DOHH2 (cell line): ENCODE measurements around the gene KCTD16.

ENCODE experiments used
- H3F3A ChIP-seq: fragments of 200-600 bp; sonication (generic), shearing (Covaris generic); 2 replicates; pipeline ENCODE4 v1.6.0; 2016; ENCODE audit warnings: antibody characterized with exemption, mild to moderate bottlenecking; ENCODE audit not compliant: control insufficient read depth, insufficient read depth
- H3K27ac ChIP-seq: fragments of 200-600 bp; sonication (generic); 2 replicates; pipeline ENCODE4 v1.5.1; 2014; ENCODE audit warnings: low read depth, mild to moderate bottlenecking, low read length, moderate library complexity
- H3K27me3 ChIP-seq: fragments of 200-600 bp; sonication (generic); 2 replicates; pipeline ENCODE4 v1.6.1; 2014; ENCODE audit warnings: mild to moderate bottlenecking, low read length, mixed read lengths; ENCODE audit not compliant: control insufficient read depth
- H3K36me3 ChIP-seq: fragments of 200-600 bp; sonication (generic); 2 replicates; pipeline ENCODE4 v1.6.1; 2014; ENCODE audit warnings: mild to moderate bottlenecking, low read length, moderate library complexity, mixed read lengths; ENCODE audit not compliant: control insufficient read depth
- H3K4me1 ChIP-seq: fragments of 200-600 bp; sonication (generic); 2 replicates; pipeline ENCODE4 v1.6.1; 2014; ENCODE audit warnings: mild to moderate bottlenecking, low read length, mixed read lengths; ENCODE audit not compliant: control insufficient read depth
- H3K4me2 ChIP-seq: fragments of 200-600 bp; sonication (generic); 2 replicates; pipeline ENCODE4 v1.6.0; 2014; ENCODE audit warnings: mild to moderate bottlenecking, low read length, moderate library complexity
- H3K4me3 ChIP-seq: fragments of 200-600 bp; sonication (generic); 2 replicates; pipeline ENCODE4 v1.5.1; 2014; ENCODE audit warnings: mild to moderate bottlenecking, low read length, mixed read lengths
- H3K79me2 ChIP-seq: fragments of 200-600 bp; sonication (generic); 2 replicates; pipeline ENCODE4 v1.6.1; 2014; ENCODE audit warnings: mild to moderate bottlenecking, low read length, mixed read lengths; ENCODE audit not compliant: control insufficient read depth
- H3K9me2 ChIP-seq: fragments of 200-600 bp; sonication (generic); replicated peaks from 2 replicates; pipeline ENCODE4 v1.6.1; 2014; ENCODE audit warnings: mild to moderate bottlenecking, low read length, mixed read lengths; ENCODE audit not compliant: control insufficient read depth
- H3K9me3 ChIP-seq: fragments of 200-600 bp; sonication (generic); 2 replicates; pipeline ENCODE4 v1.6.1; 2014; ENCODE audit warnings: antibody characterized with exemption, low read length, mixed read lengths; ENCODE audit not compliant: control insufficient read depth, insufficient read depth
- H4K20me1 ChIP-seq: fragments of 200-600 bp; sonication (generic); 2 replicates; pipeline ENCODE4 v1.6.0; 2014; ENCODE audit warnings: low read depth, mild to moderate bottlenecking, antibody characterized with exemption, low read length, moderate library complexity; ENCODE audit not compliant: control insufficient read depth, insufficient read depth
- EZH2phosphoT487 ChIP-seq: fragments of 200-600 bp; sonication (generic); IDR thresholded peaks from 2 replicates; pipeline ENCODE4 v1.6.1; 2017; ENCODE audit warnings: borderline replicate concordance, mild to moderate bottlenecking, antibody characterized with exemption, low read length, moderate library complexity, mixed read lengths
- TF ChIP-seq, protein P1 (sequence below): fragments of 200-600 bp; sonication (generic); IDR thresholded peaks from one replicate; pipeline ENCODE4 v1.5.1; 2014; ENCODE audit warnings: antibody characterized with exemption, mild to moderate bottlenecking, low read depth, low read length; ENCODE audit not compliant: poor library complexity, severe bottlenecking

The KCTD16 gene

DNA sequence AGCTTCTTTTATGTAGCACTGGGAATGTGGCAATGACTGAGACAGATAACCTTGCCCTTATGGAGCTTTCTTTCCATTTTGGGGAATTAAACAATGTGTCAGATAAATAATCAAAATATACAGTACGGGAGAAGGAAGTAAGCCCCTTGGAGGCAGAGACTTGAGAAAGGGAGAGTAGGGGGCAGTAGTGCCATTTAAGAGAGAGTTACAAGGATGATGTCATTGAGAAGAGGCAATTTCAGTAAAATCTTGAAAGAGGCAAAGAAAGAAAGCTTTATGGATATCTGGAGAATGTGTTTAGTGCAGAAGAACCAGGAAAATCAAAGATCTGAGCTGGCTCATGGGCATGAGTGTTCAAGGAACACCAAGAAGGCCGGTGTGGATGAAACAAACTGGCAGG lies 77.3 kb downstream of the KCTD16 start:
- Histone ChIP-seq H3K36me3 (no peaks in the 10 kb centered on the region), H3K9me3 (no peaks in the 10 kb centered on the region), H3K27me3 (peaks cover 5% of the 10 kb centered on the region; the same call in 1 of the 2 replicates), H4K20me1 (no peaks in the 10 kb centered on the region), H3K27ac (no peak overlapping the region), H3K4me3 (no peak overlapping the region), H3F3A (no peaks in the 10 kb centered on the region), H3K4me2 (no peak overlapping the region), H3K9me2 (no peaks in the 10 kb centered on the region), H3K4me1 (no peaks in the 10 kb centered on the region), H3K79me2 (no peaks in the 10 kb centered on the region)
- no peak for TF ChIP-seq EZH2phosphoT487
- TF ChIP-seq, protein P1, sequence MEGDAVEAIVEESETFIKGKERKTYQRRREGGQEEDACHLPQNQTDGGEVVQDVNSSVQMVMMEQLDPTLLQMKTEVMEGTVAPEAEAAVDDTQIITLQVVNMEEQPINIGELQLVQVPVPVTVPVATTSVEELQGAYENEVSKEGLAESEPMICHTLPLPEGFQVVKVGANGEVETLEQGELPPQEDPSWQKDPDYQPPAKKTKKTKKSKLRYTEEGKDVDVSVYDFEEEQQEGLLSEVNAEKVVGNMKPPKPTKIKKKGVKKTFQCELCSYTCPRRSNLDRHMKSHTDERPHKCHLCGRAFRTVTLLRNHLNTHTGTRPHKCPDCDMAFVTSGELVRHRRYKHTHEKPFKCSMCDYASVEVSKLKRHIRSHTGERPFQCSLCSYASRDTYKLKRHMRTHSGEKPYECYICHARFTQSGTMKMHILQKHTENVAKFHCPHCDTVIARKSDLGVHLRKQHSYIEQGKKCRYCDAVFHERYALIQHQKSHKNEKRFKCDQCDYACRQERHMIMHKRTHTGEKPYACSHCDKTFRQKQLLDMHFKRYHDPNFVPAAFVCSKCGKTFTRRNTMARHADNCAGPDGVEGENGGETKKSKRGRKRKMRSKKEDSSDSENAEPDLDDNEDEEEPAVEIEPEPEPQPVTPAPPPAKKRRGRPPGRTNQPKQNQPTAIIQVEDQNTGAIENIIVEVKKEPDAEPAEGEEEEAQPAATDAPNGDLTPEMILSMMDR: no peak

DNA sequence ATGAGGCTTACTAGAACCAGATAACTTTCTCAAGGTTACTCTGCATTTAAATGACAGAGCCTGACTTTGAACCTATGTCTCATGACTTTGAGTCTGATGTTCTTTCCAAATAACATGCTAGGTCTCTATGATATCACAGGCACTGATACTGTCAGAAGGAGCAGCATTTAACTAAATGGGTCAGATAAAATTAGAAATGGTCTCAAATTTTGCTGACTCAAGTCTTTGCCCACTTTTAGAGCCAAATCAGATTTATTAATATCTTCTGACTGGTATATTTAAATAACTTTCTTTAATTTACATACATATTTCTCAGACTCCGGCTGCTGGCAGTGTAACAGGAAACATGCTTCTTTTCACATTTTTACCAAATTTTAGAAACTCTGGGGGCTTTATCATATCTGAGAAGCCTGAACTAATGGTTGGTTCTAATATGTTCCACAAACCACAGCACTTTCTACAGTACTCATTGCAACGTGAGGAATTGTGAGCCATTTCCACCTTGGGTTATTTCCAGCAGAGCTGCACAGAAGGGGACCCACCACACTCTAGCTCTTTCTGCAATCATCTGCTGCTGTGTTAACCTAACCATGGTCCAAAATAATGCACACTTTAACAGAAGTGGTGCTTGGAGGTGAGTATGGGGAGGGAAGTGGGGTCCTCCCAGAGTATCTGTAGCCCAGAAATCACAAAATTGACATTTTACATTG lies 79.2 kb downstream of the KCTD16 start:
- Histone ChIP-seq H3K9me2 (no peaks in the 10 kb centered on the region), H3K9me3 (no peaks in the 10 kb centered on the region), H4K20me1 (no peaks in the 10 kb centered on the region), H3K27me3 (peaks cover 5% of the 10 kb centered on the region; the same call in 1 of the 2 replicates), H3K4me2 (no peak overlapping the region), H3K27ac (no peak overlapping the region), H3K4me1 (no peaks in the 10 kb centered on the region), H3K4me3 (no peak overlapping the region), H3F3A (no peaks in the 10 kb centered on the region), H3K36me3 (no peaks in the 10 kb centered on the region), H3K79me2 (no peaks in the 10 kb centered on the region)
- TF ChIP-seq, protein P1: no peak
- no peak for TF ChIP-seq EZH2phosphoT487

DNA sequence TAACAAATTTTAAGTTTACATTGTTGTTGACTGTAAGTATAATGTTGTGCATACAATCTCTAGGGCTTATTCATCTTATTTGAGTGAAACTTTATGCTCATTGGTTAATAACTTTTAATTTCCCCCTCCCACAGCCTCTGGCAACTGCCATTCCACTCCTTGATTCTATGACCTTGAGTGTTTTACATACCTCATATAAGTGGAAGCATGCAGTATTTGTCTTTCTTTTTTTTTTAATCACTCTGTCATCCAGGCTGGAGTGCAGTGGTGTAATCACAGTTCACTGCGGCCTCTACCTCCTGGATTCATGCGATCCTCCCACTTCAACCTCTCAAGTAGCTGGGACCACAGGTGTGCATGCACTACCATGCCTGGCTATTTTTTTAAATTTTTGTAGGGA lies 83.9 kb downstream of the KCTD16 start:
- Histone ChIP-seq H3K79me2 (no peaks in the 10 kb centered on the region), H3K27me3 (peaks cover 5% of the 10 kb centered on the region; the same call in 1 of the 2 replicates), H4K20me1 (no peaks in the 10 kb centered on the region), H3K9me3 (no peaks in the 10 kb centered on the region), H3K4me1 (no peaks in the 10 kb centered on the region), H3K36me3 (no peaks in the 10 kb centered on the region), H3K9me2 (no peaks in the 10 kb centered on the region), H3F3A (no peaks in the 10 kb centered on the region), H3K4me2 (no peak overlapping the region), H3K4me3 (no peak overlapping the region), H3K27ac (no peak overlapping the region)
- TF ChIP-seq, protein P1: no peak
- no peak for TF ChIP-seq EZH2phosphoT487
